Small intestine (tissue), 7 donors: ENCODE results near the gene SASH1. TPM values are rescaled to one million over a fixed set of nuclear protein-coding genes. Genes with fewer than 3 reads are reported as not detected.

Experiments
- DNase-seq, 2 donors: peaks; one replicate each; pipeline versions ENCODE4 v3.0.0 to v3.0.0-alpha.2; 2013
- FAIRE-seq: peaks from 2 replicates; lab custom pipeline; 2012; peaks lifted over from hg19 to GRCh38; lab: Jason Lieb, UNC
- H3K27ac ChIP-seq, 3 donors: one replicate each; pipeline ENCODE4 v1.5.1; 2013; ENCODE audit warnings: low read length in 2 of 3, mild to moderate bottlenecking in 2 of 3, control low read depth in 1 of 3, inconsistent platforms in 1 of 3, low read depth in 1 of 3, moderate library complexity in 1 of 3
- H3K27me3 ChIP-seq, 3 donors: one replicate each; pipeline ENCODE4 v1.6.1; 2013; ENCODE audit warnings: low read length in 3 of 3, inconsistent platforms in 1 of 3; ENCODE audit not compliant: control insufficient read depth in 3 of 3, insufficient read depth in 3 of 3
- H3K36me3 ChIP-seq, 3 donors: one replicate each; pipeline ENCODE4 v1.6.1; 2013; ENCODE audit warnings: low read length in 3 of 3, inconsistent platforms in 1 of 3, low read depth in 1 of 3, mild to moderate bottlenecking in 1 of 3, moderate library complexity in 1 of 3; ENCODE audit not compliant: control insufficient read depth in 3 of 3, insufficient read depth in 2 of 3
- H3K4me1 ChIP-seq, 3 donors: one replicate each; pipeline ENCODE4 v1.6.1; 2013; ENCODE audit warnings: low read length in 2 of 3, inconsistent platforms in 1 of 3, low read depth in 1 of 3, mild to moderate bottlenecking in 1 of 3, moderate library complexity in 1 of 3; ENCODE audit not compliant: control insufficient read depth in 3 of 3, insufficient read depth in 2 of 3
- H3K4me3 ChIP-seq, 3 donors: one replicate each; pipeline ENCODE4 v1.5.1; 2013; ENCODE audit warnings: low read length in 3 of 3, control low read depth in 1 of 3, inconsistent platforms in 1 of 3, low read depth in 1 of 3, mild to moderate bottlenecking in 1 of 3, moderate library complexity in 1 of 3
- H3K9me3 ChIP-seq, 2 donors: one replicate each; pipeline ENCODE4 v1.6.1; 2013; ENCODE audit warnings: low read depth in 1 of 2, low read length in 1 of 2; ENCODE audit not compliant: control insufficient read depth in 2 of 2, insufficient read depth in 1 of 2
- WGBS, 3 donors: extraction: QIAGEN DNeasy Blood & Tissue Kit; methylation state at CpG; one replicate each; pipeline ENCODE4 v1.1.7; 2013; 5-methylcytosine and 5-hydroxymethylcytosine counted together
- polyA plus RNA-seq, 4 donors: library from polyadenylated mRNA; stranded (reverse) in 3 of 4; unstranded in 1 of 4; fragments of 200-250 nt in 3 of 4; fragments of 120-200 nt in 1 of 4; gene quantifications; one replicate each; pipeline versions ENCODE4 v1.2.1 to v1.2.3, GENCODE V29; 2013
- donor health status: healthy with polysubstance abuse.
- donor health status: control.
- donor health status: control.
- donor health status: Bipolar disorder and iron deficiency.
- donor health status: healthy.

SASH1 gene
- polyA plus RNA-seq, 4 donors: 1.3 to 16.1 (median 8.0) TPM

GRCh38 chr6:148520109-148520841 lies 177.6 kb downstream of the SASH1 start:
- H3K4me3 ChIP-seq: no peak overlapping the region
- H3K27me3 ChIP-seq: no peaks in the 10 kb centered on the region
- H3K27ac ChIP-seq: peak overlapping the region in 1 of 3 donors; percentile 32
- no peaks in the 10 kb centered on the region for H3K9me3 ChIP-seq
- no peaks in the 10 kb centered on the region for H3K4me1 ChIP-seq
- H3K36me3 ChIP-seq: peaks cover 2 to 37% (median 3%) of the 10 kb centered on the region in 3 donors
- DNase-seq (no peak), FAIRE-seq (no peak)
- WGBS, 3 donors: 85 to 92% (median 89%) methylated on average over 23 of the region's 23 CpGs

GRCh38 chr6:148521158-148521557 lies 178.5 kb downstream of the SASH1 start:
- DNase-seq: no peak
- Histone ChIP-seq H3K27ac (peak overlapping the region in 1 of 3 donors; percentile 82), H3K4me3 (no peak overlapping the region), H3K27me3 (no peaks in the 10 kb centered on the region), H3K36me3 (peaks cover 2 to 43% (median 3%) of the 10 kb centered on the region in 3 donors), H3K9me3 (no peaks in the 10 kb centered on the region), H3K4me1 (no peaks in the 10 kb centered on the region)
- FAIRE-seq: no peak
- 53 to 83% (median 76%) methylated on average over 5 of the region's 5 CpGs for WGBS, 3 donors

GRCh38 chr6:148521586-148521985 lies 178.9 kb downstream of the SASH1 start:
- no peaks in the 10 kb centered on the region for H3K4me1 ChIP-seq
- H3K4me3 ChIP-seq: no peak overlapping the region
- H3K9me3 ChIP-seq: no peaks in the 10 kb centered on the region
- FAIRE-seq (no peak), DNase-seq (no peak)
- WGBS, 3 donors: 43 to 56% (median 53%) methylated on average over 1 of the region's 1 CpG
- no peak overlapping the region for H3K27ac ChIP-seq
- H3K36me3 ChIP-seq: peaks cover 2 to 39% (median 3%) of the 10 kb centered on the region in 3 donors
- H3K27me3 ChIP-seq: no peaks in the 10 kb centered on the region

- no peak for FAIRE-seq
- no peak for DNase-seq
- no peak overlapping the region for H3K4me3 ChIP-seq
- H3K9me3 ChIP-seq: no peaks in the 10 kb centered on the region
- 80 to 95% (median 90%) methylated on average over 2 of the region's 2 CpGs for WGBS, 3 donors
- H3K36me3 ChIP-seq: peaks cover 2 to 26% (median 3%) of the 10 kb centered on the region in 3 donors
- no peaks in the 10 kb centered on the region for H3K27me3 ChIP-seq
- H3K27ac ChIP-seq: no peak overlapping the region
- H3K4me1 ChIP-seq: no peaks in the 10 kb centered on the region
Observed at GRCh38 chr6:148523048-148523447, 180.4 kb downstream of the SASH1 start.

- Histone ChIP-seq H3K36me3 (peaks cover 2 to 28% (median 3%) of the 10 kb centered on the region in 3 donors), H3K4me3 (no peak overlapping the region), H3K4me1 (no peaks in the 10 kb centered on the region), H3K27ac (no peak overlapping the region), H3K27me3 (no peaks in the 10 kb centered on the region), H3K9me3 (no peaks in the 10 kb centered on the region)
- DNase-seq (no peak), FAIRE-seq (no peak)
- 72 to 78% (median 73%) methylated on average over 4 of the region's 4 CpGs for WGBS, 3 donors
Observed at GRCh38 chr6:148523551-148523950, 180.9 kb downstream of the SASH1 start.

- Histone ChIP-seq H3K27me3 (no peaks in the 10 kb centered on the region), H3K4me1 (no peaks in the 10 kb centered on the region), H3K9me3 (no peaks in the 10 kb centered on the region), H3K27ac (peak overlapping the region; percentile 19 to 85 (median 20)), H3K4me3 (no peak overlapping the region), H3K36me3 (peaks cover 2 to 28% (median 3%) of the 10 kb centered on the region in 3 donors)
- FAIRE-seq (no peak), DNase-seq (no peak)
- 54 to 89% (median 68%) methylated on average over 7 of the region's 7 CpGs for WGBS, 3 donors
Observed at GRCh38 chr6:148524471-148524882, 181.8 kb downstream of the SASH1 start.

- Histone ChIP-seq H3K4me3 (no peak overlapping the region), H3K27ac (peak overlapping the region in 2 of 3 donors; percentile 19 to 85), H3K4me1 (no peaks in the 10 kb centered on the region), H3K27me3 (no peaks in the 10 kb centered on the region), H3K36me3 (peaks cover 0 to 23% (median 3%) of the 10 kb centered on the region in 3 donors), H3K9me3 (no peaks in the 10 kb centered on the region)
- no peak for FAIRE-seq
- 64 to 82% (median 68%) methylated on average over 8 of the region's 8 CpGs for WGBS, 3 donors
- DNase-seq: no peak
Observed at GRCh38 chr6:148524976-148525375, 182.3 kb downstream of the SASH1 start.

- no peak overlapping the region for H3K4me3 ChIP-seq
- H3K27ac ChIP-seq: peak overlapping the region in 1 of 3 donors; percentile 85
- DNase-seq (no peak), FAIRE-seq (no peak)
- H3K27me3 ChIP-seq: no peaks in the 10 kb centered on the region
- peaks cover 0 to 18% (median under 1%) of the 10 kb centered on the region in 3 donors for H3K36me3 ChIP-seq
- WGBS, 3 donors: 67 to 86% (median 80%) methylated on average over 4 of the region's 4 CpGs
- H3K9me3 ChIP-seq: no peaks in the 10 kb centered on the region
- H3K4me1 ChIP-seq: no peaks in the 10 kb centered on the region
Observed at GRCh38 chr6:148525453-148525852, 182.8 kb downstream of the SASH1 start.
